Breast epithelium (tissue), 4 donors: ENCODE results near the gene OAF. TPM values are rescaled to one million over a fixed set of nuclear protein-coding genes. Genes with fewer than 3 reads are reported as not detected.

Experiments
- DNase-seq, 2 donors: peaks; one replicate each; pipeline ENCODE4 v3.0.0-alpha.2; 2019; ENCODE audit warnings: low spot score in 2 of 2
- H3K27ac ChIP-seq, 2 donors: fragments of 200-600 bp; sonication (generic) in 1 of 2; one replicate each; pipeline ENCODE4 v1.5.1; 2016 to 2019; ENCODE audit warnings: mild to moderate bottlenecking in 1 of 2
- H3K27me3 ChIP-seq, 2 donors: fragments of 200-600 bp; sonication (generic) in 1 of 2; one replicate each; pipeline versions ENCODE4 v1.5.1 to v1.6.0; 2017 to 2019; ENCODE audit warnings: control low read depth in 1 of 2, mild to moderate bottlenecking in 1 of 2
- H3K36me3 ChIP-seq: fragments of 200-600 bp; one replicate; pipeline ENCODE4 v1.5.1; 2019
- H3K4me1 ChIP-seq, 2 donors: fragments of 200-600 bp; sonication (generic); one replicate each; pipeline ENCODE4 v1.5.1; 2016 to 2019; ENCODE audit warnings: control low read depth in 1 of 2
- H3K4me3 ChIP-seq, 3 donors: fragments of 200-600 bp; sonication (generic); 1 replicate in 2 of 3; 2 replicates in 1 of 3; pipeline ENCODE4 v1.5.1; 2016 to 2019; ENCODE audit warnings: mild to moderate bottlenecking in 3 of 3, moderate library complexity in 2 of 3
- H3K9me3 ChIP-seq, 2 donors: fragments of 200-600 bp; sonication (generic) in 1 of 2; one replicate each; pipeline ENCODE4 v1.5.1; 2016 to 2019; ENCODE audit warnings: control low read depth in 1 of 2
- CTCF ChIP-seq, 3 donors: fragments of 450-650 bp; IDR thresholded peaks; one replicate each; pipeline ENCODE4 v1.5.1; 2016 to 2017; ENCODE audit warnings: antibody characterized with exemption in 3 of 3, mild to moderate bottlenecking in 3 of 3, moderate library complexity in 3 of 3
- POLR2A ChIP-seq: fragments of 450-650 bp; IDR thresholded peaks from one replicate; pipeline ENCODE4 v1.6.1; 2016; ENCODE audit warnings: antibody characterized with exemption, mild to moderate bottlenecking, moderate library complexity
- POLR2AphosphoS5 ChIP-seq, 3 donors: sonication (generic); formaldehyde crosslinking; IDR thresholded peaks; one replicate each; pipeline ENCODE4 v1.6.1; 2017; ENCODE audit warnings: antibody characterized with exemption in 3 of 3
- intact Hi-C: fragments of 100-400 bp; cut with DNase I; formaldehyde crosslinking; loops from one replicate; pipeline ENCODE4 v1.15.1; 2023; ENCODE audit warnings: low total_unique reads
- total RNA-seq, 3 donors: library from RNA; depleted of rRNA; stranded (reverse); fragments of >200 nt; gene quantifications; one replicate each; pipeline ENCODE4 v1.1.0, GENCODE V29; 2016

OAF gene
- total RNA-seq, 3 donors from 2014 or later, result 19.8 to 35.1 (median 33.3) TPM

DNA sequence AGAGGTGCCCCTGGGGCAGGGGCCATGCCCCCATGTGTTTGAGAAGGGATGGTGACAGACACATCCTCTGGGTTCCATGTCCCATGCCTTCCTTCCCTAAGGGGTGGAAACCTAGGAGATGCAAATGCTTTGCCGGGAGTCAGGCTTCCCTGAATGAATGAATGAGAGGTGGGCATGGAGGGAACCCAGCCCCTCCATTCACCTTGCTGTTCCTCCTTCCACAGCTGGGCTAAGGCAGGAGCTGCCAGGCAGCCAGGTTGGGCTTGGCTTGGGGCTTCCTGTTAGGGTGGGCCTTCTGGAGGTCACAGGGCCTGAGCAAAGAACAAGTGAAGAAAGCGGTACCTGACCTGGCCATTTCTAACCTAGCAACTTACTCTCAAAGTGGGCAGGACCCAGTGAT, 30.0 kb downstream of the OAF start:
- H3K36me3 ChIP-seq, result no peaks in the 10 kb centered on the region
- H3K9me3 ChIP-seq, result no peaks in the 10 kb centered on the region
- intact Hi-C loops, result loop anchor here (2.0 kb wide), 1 partner anchor 56 kb away; no protein-coding TSS in a partner anchor
- peaks cover 0 to 16% of the 10 kb centered on the region in 2 donors for H3K4me1 ChIP-seq
- no peak for DNase-seq
- peaks cover 0 to 14% of the 10 kb centered on the region in 2 donors for H3K27me3 ChIP-seq
- H3K4me3 ChIP-seq, result peak overlapping the region in 1 of 3 donors; percentile 58
- H3K27ac ChIP-seq, result peak overlapping the region; percentile 45 to 80
- no peak for TF ChIP-seq CTCF (IDR thresholded peaks at IDR 0.05)
- no peak for TF ChIP-seq POLR2A
- TF ChIP-seq POLR2AphosphoS5 (IDR thresholded peaks at IDR 0.05), result no peak

GRCh38 chr11:120241277-120241676, 30.4 kb downstream of the OAF start:
- peak overlapping the region; percentile 64 to 80 for H3K27ac ChIP-seq
- intact Hi-C loops, result loop anchor here (2.0 kb wide), 1 partner anchor 56 kb away; no protein-coding TSS in a partner anchor
- peak; percentile 73 to 86 for DNase-seq
- H3K4me1 ChIP-seq, result peaks cover 0 to 16% of the 10 kb centered on the region in 2 donors
- H3K4me3 ChIP-seq, result no peak overlapping the region
- no peak for TF ChIP-seq POLR2A
- TF ChIP-seq POLR2AphosphoS5 (IDR thresholded peaks at IDR 0.05), result peak in 1 of 3 donors; percentile 25
- H3K9me3 ChIP-seq, result no peaks in the 10 kb centered on the region
- no peaks in the 10 kb centered on the region for H3K36me3 ChIP-seq
- H3K27me3 ChIP-seq, result peaks cover 0 to 14% of the 10 kb centered on the region in 2 donors

GRCh38 chr11:120243221-120243620, 32.4 kb downstream of the OAF start:
- no peak for TF ChIP-seq POLR2A
- no peak for TF ChIP-seq CTCF (IDR thresholded peaks at IDR 0.05)
- no peak for TF ChIP-seq POLR2AphosphoS5 (IDR thresholded peaks at IDR 0.05)
- intact Hi-C loops, result no loop called here
- peaks cover 0 to 14% of the 10 kb centered on the region in 2 donors for H3K27me3 ChIP-seq
- H3K4me3 ChIP-seq, result no peak overlapping the region
- H3K27ac ChIP-seq, result no peak overlapping the region
- peaks cover 0 to 16% of the 10 kb centered on the region in 2 donors for H3K4me1 ChIP-seq
- no peak for DNase-seq
- no peaks in the 10 kb centered on the region for H3K36me3 ChIP-seq
- no peaks in the 10 kb centered on the region for H3K9me3 ChIP-seq

DNA sequence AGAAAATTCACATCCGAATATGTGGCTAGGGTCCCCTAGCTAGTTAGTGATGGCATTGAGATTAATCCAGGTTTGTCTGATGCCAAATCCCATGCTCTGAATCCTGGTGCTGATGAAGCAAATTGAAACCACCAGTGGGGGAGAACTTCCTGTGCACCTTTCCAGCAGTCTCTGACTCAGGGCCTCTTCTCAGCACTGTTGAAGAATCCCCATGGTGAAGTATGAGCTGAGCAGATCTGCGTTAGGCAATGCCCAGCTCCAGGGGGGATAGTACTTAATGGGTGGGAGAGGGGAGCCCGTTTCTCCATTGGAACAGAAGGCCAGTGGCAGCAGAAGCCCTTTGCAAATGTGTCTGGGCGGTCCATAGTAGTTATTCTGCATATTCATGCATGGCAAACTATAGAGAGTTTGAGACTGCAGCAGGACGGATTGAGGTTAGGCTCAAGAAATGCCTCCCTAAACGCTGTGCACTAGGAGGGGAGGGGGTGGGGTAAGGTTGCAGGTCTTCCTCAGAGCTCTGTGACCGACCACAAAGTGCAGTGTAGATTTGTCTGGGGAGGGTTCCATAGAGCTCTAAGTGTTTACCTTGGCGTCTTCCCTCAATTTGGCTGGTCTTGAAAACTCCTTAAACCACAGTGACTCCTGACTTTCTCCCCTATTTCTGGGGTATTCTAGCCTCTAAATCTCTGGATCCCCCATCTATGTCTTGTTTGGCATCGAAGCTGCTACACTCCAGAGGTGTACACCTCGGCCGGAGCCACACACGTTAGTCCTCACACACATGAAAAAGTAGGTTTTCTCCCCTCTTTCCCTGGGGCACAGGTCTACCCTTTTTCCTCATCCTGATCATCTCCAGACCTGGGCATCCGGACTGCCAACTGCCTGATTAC, 33.9 kb downstream of the OAF start:
- Histone ChIP-seq H3K4me3 (no peak overlapping the region), H3K27ac (no peak overlapping the region), H3K36me3 (no peaks in the 10 kb centered on the region), H3K9me3 (no peaks in the 10 kb centered on the region), H3K27me3 (peaks cover 0 to 13% of the 10 kb centered on the region in 2 donors), H3K4me1 (peaks cover 0 to 16% of the 10 kb centered on the region in 2 donors)
- DNase-seq, result no peak
- TF ChIP-seq CTCF (IDR thresholded peaks at IDR 0.05) (no peak), POLR2A (no peak), POLR2AphosphoS5 (IDR thresholded peaks at IDR 0.05) (no peak)
- intact Hi-C loops, result no loop called here

DNA sequence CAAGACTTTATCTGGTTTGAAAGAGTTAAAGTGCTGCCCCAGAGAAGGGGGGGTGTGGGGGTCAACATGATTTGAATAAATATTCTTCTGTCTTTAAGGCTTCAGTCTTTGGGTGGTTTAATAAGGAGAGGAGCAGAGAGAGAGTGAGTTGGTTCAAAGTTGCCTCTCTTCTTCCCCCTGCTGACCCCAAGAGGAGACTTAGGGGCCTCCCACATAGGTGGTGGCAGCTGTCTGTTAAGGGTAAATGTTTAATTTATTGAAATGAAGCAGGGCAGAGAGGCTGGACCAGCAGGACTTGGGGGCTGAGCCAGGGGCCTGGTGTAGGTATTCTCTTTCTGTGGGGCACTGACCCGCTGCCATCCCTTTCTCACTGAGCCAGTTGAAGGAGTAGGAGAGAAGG, 34.6 kb downstream of the OAF start:
- intact Hi-C loops, result no loop called here
- H3K4me1 ChIP-seq, result peaks cover 0 to 14% of the 10 kb centered on the region in 2 donors
- no peak overlapping the region for H3K27ac ChIP-seq
- no peak overlapping the region for H3K4me3 ChIP-seq
- H3K27me3 ChIP-seq, result peaks cover 0 to 6% of the 10 kb centered on the region in 2 donors
- TF ChIP-seq CTCF (IDR thresholded peaks at IDR 0.05) (no peak), POLR2A (no peak), POLR2AphosphoS5 (IDR thresholded peaks at IDR 0.05) (no peak)
- H3K9me3 ChIP-seq, result no peaks in the 10 kb centered on the region
- DNase-seq, result no peak
- H3K36me3 ChIP-seq, result no peaks in the 10 kb centered on the region
